ENCODE data around the gene MTHFS. TPM values are rescaled to one million over a fixed set of nuclear protein-coding genes. Genes with fewer than 3 reads are reported as not detected.

The MTHFS gene
- total RNA-seq (2022; extraction: Qiagen RNA extraction) = 75.8 to 91.3 TPM (median 80.3 TPM) in 5 replicates

GRCh38 chr15:79896634-79897379 is at the start of gene MTHFS:
Gene MTHFS (minus strand): TSS chr15:79897014. CDS start chr15:79896988, 26 bp downstream.

Other genes with a start within 250 kb of the MTHFS start
- gene BCL2A1, start 74.2 kb upstream of the MTHFS start, total RNA-seq (2022; extraction: Qiagen RNA extraction) = 9.5 to 12.8 TPM (median 10.3 TPM) in 5 replicates
- gene ZFAND6, start 162.7 kb upstream of the MTHFS start, total RNA-seq (2022; extraction: Qiagen RNA extraction) = 88.5 to 119 TPM (median 95.1 TPM) in 5 replicates

Data from A549 treated with Hydrocortisone at 1 μM for 4 hours (cell line).